Cardiac muscle cell (in vitro differentiated cells and primary cell): ENCODE data around the gene VWA3B. TPM values are rescaled to one million over a fixed set of nuclear protein-coding genes. Genes with fewer than 3 reads are reported as not detected.
A peak's percentile ranks its signal among the peaks of the same experiment; 100 is the strongest.
"Not testable (repeated sequence)": the region's sequence is repeated elsewhere in the genome, so short reads cannot be mapped to it uniquely, and the experiment has no call there.

Experiments
- DNase-seq, 2 donors: peaks; one replicate each; pipeline versions ENCODE4 v3.0.0 to v3.0.0-alpha.2; 2010 to 2017; ENCODE audit warnings: low read depth in 1 of 2, low spot score in 1 of 2
- H3K27ac ChIP-seq: fragments of 200-600 bp; sonication (generic); 2 replicates; pipeline ENCODE4 v1.5.1; 2016
- H3K27me3 ChIP-seq: fragments of 200-600 bp; sonication (generic); 2 replicates; pipeline ENCODE4 v1.6.0; 2016; ENCODE audit warnings: control low read depth
- H3K36me3 ChIP-seq: fragments of 200-600 bp; sonication (generic); 2 replicates; pipeline ENCODE4 v1.5.1; 2016; ENCODE audit warnings: control low read depth
- H3K4me1 ChIP-seq: fragments of 200-600 bp; sonication (generic); 2 replicates; pipeline ENCODE4 v1.8.1; 2017; ENCODE audit warnings: low read depth, mild to moderate bottlenecking, mixed run types
- H3K4me3 ChIP-seq: fragments of 200-600 bp; sonication (generic); 2 replicates; pipeline ENCODE4 v1.5.1; 2016; ENCODE audit warnings: mild to moderate bottlenecking
- H3K9me3 ChIP-seq: fragments of 200-600 bp; sonication (generic); 2 replicates; pipeline ENCODE4 v1.5.1; 2017; ENCODE audit warnings: low read depth, mild to moderate bottlenecking, control low read depth
- polyA plus RNA-seq: library from polyadenylated mRNA; unstranded; fragments of >200 nt; fragmentation: Nextera tagmentation; extraction: Ambion mirVana; gene quantifications from 2 replicates; pipeline ENCODE4 v1.2.1, GENCODE V29; 2016
- total RNA-seq: library from RNA; depleted of rRNA; stranded (reverse); fragments of >200 nt; gene quantifications from 2 replicates; pipeline ENCODE4 v1.2.3, GENCODE V29; 2016
- TF ChIP-seq, protein P1 (sequence below): IDR thresholded peaks from 2 replicates; pipeline ENCODE4 v1.5.1; 2012; ENCODE audit warnings: low read depth, mild to moderate bottlenecking, low read length

VWA3B gene
- total and polyA plus RNA-seq, 2 experiments from 2014 or later, result 0.09 TPM; not detected in 1

DNA sequence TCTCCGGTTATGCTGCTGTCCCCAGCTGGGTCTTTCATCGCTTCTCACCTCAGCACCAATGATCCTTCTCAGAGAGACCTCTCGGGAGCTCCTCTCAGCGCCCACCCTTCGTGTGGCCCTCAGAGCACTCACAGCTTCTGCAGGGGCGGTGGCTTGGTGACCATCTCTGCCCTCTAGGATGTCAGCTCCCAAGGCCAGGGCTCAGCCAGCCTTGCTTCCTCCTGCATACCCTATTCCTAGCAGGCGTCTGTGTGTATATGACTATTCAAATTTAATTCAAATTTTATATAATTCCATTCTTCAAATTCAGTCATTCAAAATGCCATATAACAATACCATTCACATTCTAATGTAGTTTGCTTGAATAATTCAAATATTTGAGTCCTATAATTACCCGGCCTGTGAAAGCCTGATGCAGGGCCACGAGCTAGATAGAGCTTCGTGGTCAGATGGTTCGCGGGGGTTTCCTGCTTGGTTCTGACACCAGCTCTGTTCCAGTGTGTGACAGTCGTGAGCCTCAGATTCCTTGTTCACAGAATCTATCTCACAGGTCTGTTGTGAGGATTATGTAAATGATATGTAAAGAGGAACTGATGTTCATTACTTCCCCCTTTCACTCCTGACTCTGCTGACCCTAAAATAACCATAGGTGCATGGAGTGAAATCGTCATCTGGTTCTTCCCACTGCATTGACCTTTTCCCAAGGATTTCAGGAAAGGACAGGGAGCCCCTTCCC lies 165.2 kb downstream of the VWA3B start:
- no peak for DNase-seq
- Histone ChIP-seq H3K27me3 (no peaks in the 10 kb centered on the region), H3K27ac (no peak overlapping the region), H3K36me3 (no peaks in the 10 kb centered on the region), H3K4me3 (no peak overlapping the region), H3K4me1 (no peaks in the 10 kb centered on the region), H3K9me3 (no peaks in the 10 kb centered on the region)
- TF ChIP-seq, protein P1, sequence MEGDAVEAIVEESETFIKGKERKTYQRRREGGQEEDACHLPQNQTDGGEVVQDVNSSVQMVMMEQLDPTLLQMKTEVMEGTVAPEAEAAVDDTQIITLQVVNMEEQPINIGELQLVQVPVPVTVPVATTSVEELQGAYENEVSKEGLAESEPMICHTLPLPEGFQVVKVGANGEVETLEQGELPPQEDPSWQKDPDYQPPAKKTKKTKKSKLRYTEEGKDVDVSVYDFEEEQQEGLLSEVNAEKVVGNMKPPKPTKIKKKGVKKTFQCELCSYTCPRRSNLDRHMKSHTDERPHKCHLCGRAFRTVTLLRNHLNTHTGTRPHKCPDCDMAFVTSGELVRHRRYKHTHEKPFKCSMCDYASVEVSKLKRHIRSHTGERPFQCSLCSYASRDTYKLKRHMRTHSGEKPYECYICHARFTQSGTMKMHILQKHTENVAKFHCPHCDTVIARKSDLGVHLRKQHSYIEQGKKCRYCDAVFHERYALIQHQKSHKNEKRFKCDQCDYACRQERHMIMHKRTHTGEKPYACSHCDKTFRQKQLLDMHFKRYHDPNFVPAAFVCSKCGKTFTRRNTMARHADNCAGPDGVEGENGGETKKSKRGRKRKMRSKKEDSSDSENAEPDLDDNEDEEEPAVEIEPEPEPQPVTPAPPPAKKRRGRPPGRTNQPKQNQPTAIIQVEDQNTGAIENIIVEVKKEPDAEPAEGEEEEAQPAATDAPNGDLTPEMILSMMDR, result no peak

DNA sequence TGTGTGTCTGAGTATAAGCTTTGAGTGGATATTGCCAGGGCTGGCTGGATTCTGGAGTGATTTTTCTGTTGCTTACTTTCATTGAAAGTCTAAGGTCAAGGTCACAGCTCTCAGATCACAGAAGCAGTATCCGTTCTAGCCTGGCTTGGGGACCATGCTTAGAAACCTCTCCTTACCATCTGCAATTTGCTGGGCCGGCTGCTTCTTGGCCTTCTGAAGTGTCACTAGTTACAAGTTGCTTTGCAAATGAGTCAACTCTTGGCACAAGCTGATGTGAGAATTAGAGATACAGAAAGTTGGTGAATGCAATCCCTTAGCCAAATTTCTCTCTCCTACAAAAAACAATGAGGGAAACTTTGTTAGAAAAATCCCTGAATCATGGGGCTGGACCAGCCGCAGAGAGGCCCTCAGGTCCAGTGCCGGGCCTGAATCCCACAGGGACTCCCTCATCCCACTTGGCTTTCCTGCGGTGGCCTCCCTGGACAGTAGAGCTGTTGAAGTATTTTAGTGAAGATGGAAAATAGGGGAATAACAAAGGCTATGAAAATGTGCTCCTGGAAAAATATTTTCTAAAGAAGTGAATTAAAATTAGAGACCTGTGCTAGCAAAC lies 166.6 kb downstream of the VWA3B start:
- Histone ChIP-seq H3K27me3 (no peaks in the 10 kb centered on the region), H3K36me3 (no peaks in the 10 kb centered on the region), H3K9me3 (no peaks in the 10 kb centered on the region), H3K4me3 (no peak overlapping the region), H3K4me1 (no peaks in the 10 kb centered on the region), H3K27ac (no peak overlapping the region)
- peak in 1 of 2 donors; percentile 79 for DNase-seq
- TF ChIP-seq, protein P1, result no peak

DNA sequence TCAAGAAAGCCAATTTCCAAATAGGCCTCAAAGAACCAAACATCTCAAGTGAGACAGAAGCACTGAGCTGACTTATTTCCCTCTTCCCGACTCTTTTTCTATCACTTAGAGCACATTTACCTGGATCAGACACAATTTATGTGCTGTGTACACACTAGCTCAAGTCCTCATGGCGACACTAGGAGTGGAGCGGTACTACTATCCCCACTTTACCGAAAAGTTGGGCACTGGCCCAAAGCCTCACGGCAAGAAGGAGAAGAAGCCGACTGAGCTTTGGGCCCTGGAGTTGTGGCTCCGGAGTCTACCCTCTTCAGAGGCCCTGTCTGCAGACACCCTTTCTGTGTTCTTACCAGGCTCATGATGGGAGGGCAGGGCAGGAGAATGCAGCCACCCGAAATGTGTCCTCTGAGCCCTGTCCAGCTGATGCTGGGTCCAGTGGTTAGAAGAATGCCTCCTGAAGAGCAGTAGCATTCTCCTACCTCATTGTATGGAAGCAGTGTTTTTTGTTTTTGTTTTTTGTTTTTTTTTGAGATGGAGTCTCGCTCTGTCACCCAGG lies 167.6 kb downstream of the VWA3B start:
- no peak for DNase-seq
- no peak overlapping the region for H3K27ac ChIP-seq
- H3K9me3 ChIP-seq, result no peaks in the 10 kb centered on the region
- TF ChIP-seq, protein P1, result no peak
- no peak overlapping the region for H3K4me3 ChIP-seq
- H3K36me3 ChIP-seq, result no peaks in the 10 kb centered on the region
- no peaks in the 10 kb centered on the region for H3K27me3 ChIP-seq
- H3K4me1 ChIP-seq, result no peaks in the 10 kb centered on the region

DNA sequence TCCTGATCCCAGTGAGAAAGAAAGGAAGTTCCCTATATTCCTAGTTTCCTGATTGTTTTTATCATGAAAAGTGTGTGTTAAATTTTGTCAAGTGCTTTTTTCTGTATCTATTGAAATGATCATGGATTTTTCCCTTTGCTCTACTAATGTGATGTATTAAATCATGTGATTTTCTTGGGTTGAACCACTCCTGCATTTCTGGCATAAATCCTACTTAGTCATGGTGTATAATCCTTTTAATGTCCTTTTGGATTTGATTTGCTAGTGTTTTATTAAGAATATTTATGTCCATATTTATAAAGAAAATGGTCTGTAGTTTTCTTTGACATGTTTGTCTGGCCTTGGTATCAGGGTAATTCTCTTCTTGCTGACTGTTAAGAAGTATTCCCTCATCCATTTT lies 171.9 kb downstream of the VWA3B start:
- DNase-seq, result no peak
- Histone ChIP-seq H3K27me3 (no peaks in the 10 kb centered on the region), H3K36me3 (no peaks in the 10 kb centered on the region), H3K27ac (no peak overlapping the region), H3K4me3 (no peak overlapping the region), H3K9me3 (no peaks in the 10 kb centered on the region), H3K4me1 (no peaks in the 10 kb centered on the region)
- TF ChIP-seq, protein P1, result no peak

DNA sequence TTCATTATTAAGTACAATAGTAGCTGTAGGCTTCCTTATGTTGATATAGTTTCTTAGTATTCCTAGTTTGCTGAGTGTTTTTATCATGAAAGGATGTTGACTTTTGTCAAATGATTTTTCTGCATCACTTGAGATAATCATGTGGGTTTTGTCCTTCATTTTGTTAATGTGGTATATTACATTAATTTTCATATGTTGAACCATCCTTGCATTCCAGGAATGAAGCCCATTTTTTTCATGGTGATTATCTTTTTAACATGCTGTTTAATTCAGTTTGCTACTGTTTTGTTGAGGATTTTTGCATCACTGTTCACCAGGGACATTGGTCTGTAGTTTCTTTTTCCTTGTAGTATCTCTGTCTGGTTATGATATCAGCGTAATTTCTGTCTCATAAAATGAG lies 176.4 kb downstream of the VWA3B start:
- no peak for DNase-seq

DNA sequence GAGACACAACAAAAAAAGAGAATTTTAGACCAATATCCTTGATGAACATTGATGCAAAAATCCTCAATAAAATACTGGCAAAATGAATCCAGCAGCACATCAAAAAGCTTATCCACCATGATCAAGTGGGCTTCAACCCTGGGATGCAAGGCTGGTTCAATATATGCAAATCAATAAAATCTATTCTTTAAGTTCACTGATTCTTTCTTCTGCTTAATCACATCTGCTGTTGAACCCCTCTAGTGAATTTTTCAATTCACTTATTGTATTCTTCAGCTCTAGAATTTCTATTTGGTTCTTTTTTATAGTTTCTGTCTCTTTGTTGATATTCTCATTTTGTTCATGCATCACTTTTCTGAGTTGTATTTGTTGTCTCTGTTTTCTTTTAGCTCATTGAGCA lies 181.3 kb downstream of the VWA3B start:
- H3K36me3 ChIP-seq, H3K9me3 ChIP-seq, H3K4me3 ChIP-seq, DNase-seq, H3K27ac ChIP-seq, H3K4me1 ChIP-seq, H3K27me3 ChIP-seq: not testable (repeated sequence)

More for the DNA sequence above, 176.4 kb downstream of the VWA3B start:
- H3K36me3 ChIP-seq, result no peaks in the 10 kb centered on the region
- TF ChIP-seq, protein P1, result no peak
- no peaks in the 10 kb centered on the region for H3K4me1 ChIP-seq
- no peak overlapping the region for H3K4me3 ChIP-seq
- no peaks in the 10 kb centered on the region for H3K27me3 ChIP-seq
- H3K27ac ChIP-seq, result no peak overlapping the region
- no peaks in the 10 kb centered on the region for H3K9me3 ChIP-seq
